ENCODE results near the gene TMEM156. TPM values are rescaled to one million over a fixed set of nuclear protein-coding genes. Genes with fewer than 3 reads are reported as not detected.

TMEM156 gene, protein sequence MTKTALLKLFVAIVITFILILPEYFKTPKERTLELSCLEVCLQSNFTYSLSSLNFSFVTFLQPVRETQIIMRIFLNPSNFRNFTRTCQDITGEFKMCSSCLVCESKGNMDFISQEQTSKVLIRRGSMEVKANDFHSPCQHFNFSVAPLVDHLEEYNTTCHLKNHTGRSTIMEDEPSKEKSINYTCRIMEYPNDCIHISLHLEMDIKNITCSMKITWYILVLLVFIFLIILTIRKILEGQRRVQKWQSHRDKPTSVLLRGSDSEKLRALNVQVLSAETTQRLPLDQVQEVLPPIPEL
- 10 to 100 TPM in 1 of 4 donors, under 1 TPM in 2, not detected in 1; 0.70 to 14.9 (median 0.94) TPM for total RNA-seq

GRCh38 chr4:39032218-39033085 lies at the start of gene TMEM156:
Gene TMEM156, minus strand, starts transcription at chr4:39032409. Its CDS starts 96 bp downstream, at chr4:39032313.
- Histone ChIP-seq H3K36me3 (no peaks in the 10 kb centered on the region), H3K4me3 (peak within 1 kb of the TSS; percentile 23 to 42 (median 36)), H3K27me3 (no peaks in the 10 kb centered on the region), H3K4me1 (peaks cover 0 to 5% (median 4%) of the 10 kb centered on the region in 4 donors), H3K9me3 (no peaks in the 10 kb centered on the region), H3K27ac (peak within 1 kb of the TSS; percentile 55 to 79 (median 60))
- no peak for TF ChIP-seq CTCF (IDR thresholded peaks at IDR 0.05)
- TF ChIP-seq POLR2A (IDR thresholded peaks at IDR 0.05) = peak; percentile 13 to 15
- no peak for DNase-seq

DNA sequence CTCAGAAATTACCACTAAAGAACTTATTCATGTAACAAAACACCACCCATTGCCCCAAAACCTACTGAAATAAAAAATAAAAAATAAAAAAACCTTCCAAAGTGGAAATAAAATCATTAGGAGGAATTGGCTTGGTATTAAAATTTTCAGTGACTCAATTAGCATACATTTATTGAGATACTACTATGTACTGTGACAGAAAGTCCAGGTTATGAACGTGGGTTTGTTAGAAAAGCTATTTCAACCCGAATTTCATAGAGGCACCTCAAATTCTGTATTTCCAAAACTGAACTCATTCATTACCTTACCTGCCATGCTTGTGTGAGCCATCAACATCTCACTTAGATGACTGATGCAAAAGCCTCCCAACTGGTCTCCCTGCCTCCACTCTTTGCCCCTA lies 46.6 kb upstream of the TMEM156 start:
- Histone ChIP-seq H3K9me3 (no peaks in the 10 kb centered on the region), H3K4me3 (no peak overlapping the region), H3K27me3 (no peaks in the 10 kb centered on the region), H3K27ac (no peak overlapping the region), H3K4me1 (no peaks in the 10 kb centered on the region), H3K36me3 (peaks cover 0 to 12% (median 0%) of the 10 kb centered on the region in 3 donors)
- no peak for TF ChIP-seq CTCF (IDR thresholded peaks at IDR 0.05)
- TF ChIP-seq POLR2A (IDR thresholded peaks at IDR 0.05) = no peak
- DNase-seq = no peak

- H3K27ac ChIP-seq = no peak overlapping the region
- TF ChIP-seq POLR2A (IDR thresholded peaks at IDR 0.05) (no peak), CTCF (IDR thresholded peaks at IDR 0.05) (no peak)
- no peaks in the 10 kb centered on the region for H3K4me1 ChIP-seq
- no peaks in the 10 kb centered on the region for H3K27me3 ChIP-seq
- no peaks in the 10 kb centered on the region for H3K36me3 ChIP-seq
- DNase-seq = no peak
- no peak overlapping the region for H3K4me3 ChIP-seq
- H3K9me3 ChIP-seq = no peaks in the 10 kb centered on the region
Observed at GRCh38 chr4:39068907-39069306, 36.7 kb upstream of the TMEM156 start.

GRCh38 chr4:39067451-39067850 lies 35.2 kb upstream of the TMEM156 start:
- H3K36me3 ChIP-seq = no peaks in the 10 kb centered on the region

GRCh38 chr4:39067031-39067430 lies 34.8 kb upstream of the TMEM156 start:
- DNase-seq = no peak
- Histone ChIP-seq H3K4me3 (no peak overlapping the region), H3K27me3 (no peaks in the 10 kb centered on the region), H3K4me1 (no peaks in the 10 kb centered on the region), H3K27ac (no peak overlapping the region), H3K36me3 (no peaks in the 10 kb centered on the region), H3K9me3 (no peaks in the 10 kb centered on the region)
- no peak for TF ChIP-seq CTCF (IDR thresholded peaks at IDR 0.05)
- TF ChIP-seq POLR2A (IDR thresholded peaks at IDR 0.05) = no peak

More at GRCh38 chr4:39067451-39067850, 35.2 kb upstream of the TMEM156 start:
- no peaks in the 10 kb centered on the region for H3K9me3 ChIP-seq
- DNase-seq = no peak
- H3K27me3 ChIP-seq = no peaks in the 10 kb centered on the region
- H3K27ac ChIP-seq = no peak overlapping the region
- TF ChIP-seq CTCF (IDR thresholded peaks at IDR 0.05) (no peak), POLR2A (IDR thresholded peaks at IDR 0.05) (no peak)
- no peaks in the 10 kb centered on the region for H3K4me1 ChIP-seq
- no peak overlapping the region for H3K4me3 ChIP-seq

Data from Peyer's patch (tissue), 4 donors.